H9 (cell line): ENCODE data around the gene SPESP1. TPM values are rescaled to one million over a fixed set of nuclear protein-coding genes. Genes with fewer than 3 reads are reported as not detected.

ENCODE experiments used
- DNase-seq: peaks from one replicate; pipeline ENCODE4 v3.0.0-alpha.2; 2017
- H2AFZ ChIP-seq: one replicate; pipeline ENCODE4 v1.6.1; 2013; ENCODE audit warnings: mild to moderate bottlenecking, low read length, control low read depth, moderate library complexity
- H2AK5ac ChIP-seq: 2 replicates; pipeline ENCODE4 v1.6.1; 2013; ENCODE audit warnings: low read length, control low read depth, mixed read lengths; ENCODE audit not compliant: insufficient read length
- H2BK120ac ChIP-seq: one replicate; pipeline ENCODE4 v1.6.1; 2013; ENCODE audit warnings: low read depth, mild to moderate bottlenecking, low read length, control low read depth, inconsistent platforms; ENCODE audit not compliant: poor library complexity, severe bottlenecking
- H2BK12ac ChIP-seq: 2 replicates; pipeline ENCODE4 v1.6.1; 2013; ENCODE audit warnings: low read length, control low read depth, mixed read lengths, low read depth; ENCODE audit not compliant: insufficient read length
- H2BK15ac ChIP-seq: 2 replicates; pipeline ENCODE4 v1.6.1; 2013; ENCODE audit warnings: low read depth, low read length, control low read depth
- H2BK20ac ChIP-seq: one replicate; pipeline ENCODE4 v1.6.1; 2013; ENCODE audit warnings: low read depth, mild to moderate bottlenecking, low read length, control low read depth, inconsistent platforms; ENCODE audit not compliant: poor library complexity, severe bottlenecking
- H2BK5ac ChIP-seq: 2 replicates; pipeline ENCODE4 v1.6.1; 2013; ENCODE audit warnings: low read length, control low read depth, mixed read lengths; ENCODE audit not compliant: insufficient read length
- H3K14ac ChIP-seq: 2 replicates; pipeline ENCODE4 v1.6.1; 2013; ENCODE audit warnings: low read length, control low read depth; ENCODE audit not compliant: insufficient read depth
- H3K18ac ChIP-seq: 2 replicates; pipeline ENCODE4 v1.6.1; 2013; ENCODE audit warnings: low read depth, mild to moderate bottlenecking, mixed read lengths, low read length, control low read depth; ENCODE audit not compliant: insufficient read length
- H3K23ac ChIP-seq: 2 replicates; pipeline ENCODE4 v1.6.1; 2013; ENCODE audit warnings: low read length, control low read depth, mixed read lengths, low read depth; ENCODE audit not compliant: insufficient read length
- H3K23me2 ChIP-seq: 2 replicates; pipeline ENCODE4 v1.6.1; 2013; ENCODE audit warnings: low read depth, mild to moderate bottlenecking, mixed read lengths, low read length, control low read depth; ENCODE audit not compliant: insufficient read length, poor library complexity, severe bottlenecking
- H3K27ac ChIP-seq: 2 replicates; pipeline ENCODE4 v1.5.1; 2013; ENCODE audit warnings: low read length, control low read depth, mixed read lengths, low read depth; ENCODE audit not compliant: insufficient read length
- H3K27me3 ChIP-seq: 2 replicates; pipeline ENCODE4 v1.6.1; 2013; ENCODE audit warnings: low read length, control low read depth, inconsistent platforms; ENCODE audit not compliant: insufficient read depth
- H3K4ac ChIP-seq: 2 replicates; pipeline ENCODE4 v1.6.1; 2013; ENCODE audit warnings: low read depth, mild to moderate bottlenecking, control low read depth, inconsistent platforms, low read length, moderate library complexity
- H3K4me1 ChIP-seq: 2 replicates; pipeline ENCODE4 v1.6.1; 2013; ENCODE audit warnings: low read length, control low read depth, inconsistent platforms; ENCODE audit not compliant: insufficient read depth
- H3K4me2 ChIP-seq: 2 replicates; pipeline ENCODE4 v1.6.1; 2013; ENCODE audit warnings: low read length, control low read depth, mixed read lengths; ENCODE audit not compliant: insufficient read length, insufficient read depth
- H3K56ac ChIP-seq: 2 replicates; pipeline ENCODE4 v1.6.1; 2013; ENCODE audit warnings: low read depth, mild to moderate bottlenecking, mixed read lengths, low read length, control low read depth; ENCODE audit not compliant: insufficient read length
- H3K79me1 ChIP-seq: 2 replicates; pipeline ENCODE4 v1.6.1; 2013; ENCODE audit warnings: low read depth, mild to moderate bottlenecking, moderate library complexity, low read length, control low read depth, inconsistent platforms; ENCODE audit not compliant: insufficient read depth, poor library complexity, severe bottlenecking
- H3K79me2 ChIP-seq: 2 replicates; pipeline ENCODE4 v1.6.1; 2013; ENCODE audit warnings: low read length, control low read depth, inconsistent platforms; ENCODE audit not compliant: insufficient read depth
- H3K9ac ChIP-seq: 2 replicates; pipeline ENCODE4 v1.6.1; 2013; ENCODE audit warnings: low read length, control low read depth, mixed read lengths; ENCODE audit not compliant: insufficient read length; ENCODE audit errors: extremely low read depth
- H3K9me3 ChIP-seq: one replicate; pipeline ENCODE4 v1.6.1; 2013; ENCODE audit warnings: low read depth, low read length, inconsistent platforms; ENCODE audit not compliant: control insufficient read depth
- H3T11ph ChIP-seq: one replicate; pipeline ENCODE4 v1.6.1; 2013; ENCODE audit warnings: mild to moderate bottlenecking, low read length, control low read depth, inconsistent platforms
- H4K20me1 ChIP-seq: one replicate; pipeline ENCODE4 v1.6.1; 2013; ENCODE audit not compliant: control insufficient read depth, insufficient read length, insufficient read depth
- H4K5ac ChIP-seq: 2 replicates; pipeline ENCODE4 v1.6.1; 2013; ENCODE audit warnings: low read depth, mild to moderate bottlenecking, mixed read lengths, low read length, control low read depth; ENCODE audit not compliant: insufficient read length
- H4K8ac ChIP-seq: replicated peaks from 2 replicates; pipeline ENCODE4 v1.6.1; 2013; ENCODE audit warnings: low read length, control low read depth, mixed read lengths, low read depth; ENCODE audit not compliant: insufficient read length
- H4K91ac ChIP-seq: 2 replicates; pipeline ENCODE4 v1.6.1; 2013; ENCODE audit warnings: low read depth, mild to moderate bottlenecking, moderate library complexity, mixed read lengths, low read length, control low read depth; ENCODE audit not compliant: insufficient read length
- H3K27ac Mint-ChIP-seq, 3 experiments: 2 replicates in 2 of 3; 3 replicates in 1 of 3; pipeline ENCODE4 v1.8.0; 2020 to 2021; ENCODE audit warnings: mixed read lengths in 3 of 3, mild to moderate bottlenecking in 1 of 3, moderate library complexity in 1 of 3
- H3K27me3 Mint-ChIP-seq: 2 replicates; pipeline ENCODE4 v1.8.0; 2021; ENCODE audit warnings: low read depth, mild to moderate bottlenecking, moderate library complexity, mixed read lengths
- H3K36me3 Mint-ChIP-seq, 3 experiments: 2 replicates in 2 of 3; 3 replicates in 1 of 3; pipeline ENCODE4 v1.8.0; 2020 to 2021; ENCODE audit warnings: low read depth in 3 of 3, mixed read lengths in 3 of 3; ENCODE audit not compliant: insufficient read depth in 1 of 3
- H3K4me1 Mint-ChIP-seq, 2 experiments: 2 replicates each; pipeline ENCODE4 v1.8.0; 2020; ENCODE audit warnings: mixed read lengths in 2 of 2
- H3K4me3 Mint-ChIP-seq, 2 experiments: 2 replicates in 1 of 2; 3 replicates in 1 of 2; pipeline ENCODE4 v1.8.0; 2020 to 2021; ENCODE audit warnings: mild to moderate bottlenecking in 2 of 2, mixed read lengths in 2 of 2, moderate library complexity in 1 of 2
- H3K9me3 Mint-ChIP-seq, 2 experiments: 2 replicates in 1 of 2; 3 replicates in 1 of 2; pipeline ENCODE4 v1.8.0; 2020; ENCODE audit warnings: mild to moderate bottlenecking in 2 of 2, mixed read lengths in 2 of 2, moderate library complexity in 1 of 2
- CTCF ChIP-seq: fragments of 200-600 bp; sonication (generic); conservative IDR thresholded peaks from 3 replicates; pipeline ENCODE4 v1.8.0; 2021; ENCODE audit warnings: antibody characterized with exemption, mild to moderate bottlenecking
- total RNA-seq: library from RNA; stranded (reverse); gene quantifications from 2 replicates; pipeline ENCODE4 v1.2.1, GENCODE V29; 2021

SPESP1 gene
- total RNA-seq, 1 experiment from 2014 or later: not detected

- Mint-ChIP-seq H3K4me3 (no peak overlapping the region), H3K27ac (no peak overlapping the region), H3K27me3 (no peaks in the 10 kb centered on the region), H3K36me3 (peaks cover 0 to 5% (median 0%) of the 10 kb centered on the region in 3 experiments; a peak in 5 of 7 replicates), H3K9me3 (peaks cover 0 to 6% of the 10 kb centered on the region in 2 experiments; a peak in 3 of 5 replicates), H3K4me1 (no peaks in the 10 kb centered on the region)
- Histone ChIP-seq H2BK15ac (no peak overlapping the region), H2AFZ (no peak overlapping the region), H4K91ac (no peak overlapping the region), H2BK120ac (no peak overlapping the region), H3T11ph (no peak overlapping the region), H3K9ac (no peak overlapping the region), H4K5ac (no peak overlapping the region), H3K9me3 (no peaks in the 10 kb centered on the region), H3K14ac (no peak overlapping the region), H2BK5ac (no peak overlapping the region), H3K18ac (no peak overlapping the region), H3K4ac (no peak overlapping the region), H3K79me1 (no peaks in the 10 kb centered on the region), H3K4me1 (no peaks in the 10 kb centered on the region), H3K79me2 (no peaks in the 10 kb centered on the region), H3K4me2 (no peak overlapping the region), H3K23ac (no peak overlapping the region), H3K23me2 (no peaks in the 10 kb centered on the region), H3K56ac (no peak overlapping the region), H2AK5ac (no peak overlapping the region), H2BK20ac (no peak overlapping the region), H2BK12ac (no peak overlapping the region), H3K27me3 (no peaks in the 10 kb centered on the region), H3K27ac (no peak overlapping the region), H4K8ac (no peak overlapping the region), H4K20me1 (no peaks in the 10 kb centered on the region)
- no peak for TF ChIP-seq CTCF
- no peak for DNase-seq
Observed at GRCh38 chr15:68934341-68934740, 4.0 kb downstream of the SPESP1 start.
